GM12878 (cell line): ENCODE results near the gene PSRC1. TPM values are rescaled to one million over a fixed set of nuclear protein-coding genes. Genes with fewer than 3 reads are reported as not detected.

ENCODE experiments used
- CEBPZ ChIP-seq: fragments of 150-350 bp; IDR thresholded peaks from 2 replicates; pipeline ENCODE4 v1.6.1; 2016; ENCODE audit warnings: low read depth, low read length
- FOXK2 ChIP-seq: fragments of 450-650 bp; IDR thresholded peaks from 2 replicates; pipeline ENCODE4 v1.6.1; 2017; ENCODE audit warnings: mild to moderate bottlenecking, moderate library complexity
- FOXM1 ChIP-seq: IDR thresholded peaks from 2 replicates; pipeline ENCODE4 v1.6.1; 2012; ENCODE audit warnings: low read depth, mild to moderate bottlenecking, inconsistent platforms, low read length, moderate library complexity
- HDAC2 ChIP-seq: fragments of 200-600 bp; sonication (generic); IDR thresholded peaks from 2 replicates; pipeline ENCODE4 v1.6.1; 2017
- IKZF1 ChIP-seq: fragments of 450-650 bp; conservative IDR thresholded peaks from 2 replicates; pipeline ENCODE4 v1.6.1; 2017; ENCODE audit warnings: antibody characterized with exemption, mild to moderate bottlenecking
- IRF4 ChIP-seq: IDR thresholded peaks from 2 replicates; pipeline ENCODE4 v1.6.1; 2011; ENCODE audit warnings: low read depth, low read length
- JUND ChIP-seq: IDR thresholded peaks from 2 replicates; pipeline ENCODE4 v1.6.1; 2012; ENCODE audit warnings: low read depth, mild to moderate bottlenecking, low read length, improper control_type of control experiment, moderate library complexity
- MTA3 ChIP-seq: IDR thresholded peaks from 2 replicates; pipeline ENCODE4 v1.6.1; 2012; ENCODE audit warnings: low read length, inconsistent platforms, borderline replicate concordance
- MXI1 ChIP-seq: fragments of 150-350 bp; IDR thresholded peaks from 2 replicates; pipeline ENCODE4 v1.6.1; 2011; ENCODE audit warnings: low read depth, mild to moderate bottlenecking, inconsistent platforms, low read length, improper control_type of control experiment
- NFXL1 ChIP-seq: fragments of 450-650 bp; IDR thresholded peaks from 2 replicates; pipeline ENCODE4 v1.6.1; 2017; ENCODE audit warnings: antibody characterized with exemption, mild to moderate bottlenecking, borderline replicate concordance
- NR2C1 ChIP-seq: fragments of 450-650 bp; IDR thresholded peaks from 2 replicates; pipeline ENCODE4 v1.6.1; 2017; ENCODE audit warnings: antibody characterized with exemption, mild to moderate bottlenecking, moderate library complexity
- RUNX3 ChIP-seq: IDR thresholded peaks from 2 replicates; pipeline ENCODE4 v1.6.1; 2012; ENCODE audit warnings: low read length, inconsistent platforms
- SMAD1 ChIP-seq: fragments of 450-650 bp; IDR thresholded peaks from 2 replicates; pipeline ENCODE4 v1.6.1; 2018; ENCODE audit warnings: mild to moderate bottlenecking, low read depth; ENCODE audit not compliant: partially characterized antibody
- YBX1 ChIP-seq: fragments of 450-650 bp; IDR thresholded peaks from 2 replicates; pipeline ENCODE4 v1.6.1; 2016; ENCODE audit warnings: antibody characterized with exemption
- ZNF592 ChIP-seq: fragments of 450-650 bp; IDR thresholded peaks from 2 replicates; pipeline ENCODE4 v1.6.1; 2017; ENCODE audit warnings: mild to moderate bottlenecking, moderate library complexity
- polyA plus RNA-seq, 11 experiments: library from polyadenylated mRNA; depleted of rRNA in 4 of 11; unstranded in 6 of 11; stranded (reverse) in 5 of 11; fragments of >200 nt; fragmentation: Nextera tagmentation in 4 of 11; fragmentation: Illumina TruSeq in 1 of 11; extraction: Ambion mirVana in 4 of 11; extraction: Trizol in 1 of 11; gene quantifications; 1 replicate in 1 of 11; 2 replicates in 10 of 11; pipeline versions ENCODE4 v1.2.1 to v1.2.3, GENCODE V29; 2011 to 2016; ENCODE audit warnings: inconsistent platforms in 2 of 11, missing spikeins in 2 of 11, low read depth in 1 of 11
- total RNA-seq, 4 experiments: library from RNA; depleted of rRNA in 3 of 4; stranded (reverse); fragments of >200 nt in 3 of 4; fragmentation: Illumina TruSeq in 1 of 4; extraction: Trizol in 1 of 4; gene quantifications; 2 replicates each; pipeline versions ENCODE4 v1.2.1 to v1.2.3, GENCODE V29; 2013 to 2021
- TF ChIP-seq, protein P1 (sequence below): fragments of 450-650 bp; IDR thresholded peaks from 2 replicates; pipeline ENCODE4 v1.6.1; 2016; ENCODE audit warnings: mild to moderate bottlenecking
- TF ChIP-seq, protein P2 (sequence below): fragments of 450-650 bp; IDR thresholded peaks from 2 replicates; pipeline ENCODE4 v1.6.1; 2016; ENCODE audit warnings: mild to moderate bottlenecking, moderate library complexity, borderline replicate concordance

PSRC1 gene
- total and polyA plus RNA-seq, 10 of the 15 experiments (the other 5 are each of a cell fraction or from before 2014, with no cell fraction given), result 1.2 to 11.8 (median 4.9) TPM

DNA sequence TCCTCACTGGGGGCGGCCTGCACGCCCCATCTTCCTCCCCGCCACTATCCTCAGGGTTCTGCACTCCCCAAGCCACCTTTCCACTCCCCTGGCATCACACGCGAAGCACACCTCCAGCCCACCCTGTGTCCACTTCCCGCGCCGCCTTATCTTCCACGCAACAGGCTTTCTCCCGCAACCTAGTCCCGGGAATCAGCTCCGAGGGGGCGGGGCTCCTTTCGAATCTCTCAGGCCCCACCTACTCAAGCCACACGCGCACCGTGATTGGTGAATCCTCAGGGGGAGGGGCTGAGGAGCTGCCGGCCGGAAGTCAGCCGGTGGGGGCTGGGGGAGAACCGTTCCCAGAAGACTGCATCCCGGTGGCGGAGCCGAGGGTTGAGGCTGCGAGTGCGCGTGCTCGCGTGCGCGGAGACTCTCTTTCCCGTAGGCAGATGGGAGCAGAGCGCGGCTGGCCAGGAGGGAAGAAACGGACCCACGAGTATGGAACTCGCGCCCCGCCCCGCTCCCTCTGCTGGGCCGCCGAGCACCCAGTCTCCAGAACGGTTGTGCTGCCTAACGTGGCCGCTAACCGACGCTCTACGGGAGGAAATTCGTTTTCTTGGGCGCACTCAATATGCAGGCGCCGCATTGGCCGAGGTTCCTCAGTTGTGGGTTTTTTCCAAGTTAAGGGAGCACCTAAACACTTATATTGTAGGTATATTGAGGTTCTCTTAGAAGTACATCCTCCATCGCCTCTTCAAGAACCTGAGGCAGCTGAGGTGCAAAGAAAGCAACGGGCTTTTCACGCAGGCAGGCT lies at the start of gene PSRC1 (continued):
- no peak for TF ChIP-seq ZNF592
- TF ChIP-seq NR2C1, result no peak
- TF ChIP-seq RUNX3, result no peak
- TF ChIP-seq, protein P1, sequence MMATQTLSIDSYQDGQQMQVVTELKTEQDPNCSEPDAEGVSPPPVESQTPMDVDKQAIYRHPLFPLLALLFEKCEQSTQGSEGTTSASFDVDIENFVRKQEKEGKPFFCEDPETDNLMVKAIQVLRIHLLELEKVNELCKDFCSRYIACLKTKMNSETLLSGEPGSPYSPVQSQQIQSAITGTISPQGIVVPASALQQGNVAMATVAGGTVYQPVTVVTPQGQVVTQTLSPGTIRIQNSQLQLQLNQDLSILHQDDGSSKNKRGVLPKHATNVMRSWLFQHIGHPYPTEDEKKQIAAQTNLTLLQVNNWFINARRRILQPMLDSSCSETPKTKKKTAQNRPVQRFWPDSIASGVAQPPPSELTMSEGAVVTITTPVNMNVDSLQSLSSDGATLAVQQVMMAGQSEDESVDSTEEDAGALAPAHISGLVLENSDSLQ, result no peak
- no peak for TF ChIP-seq YBX1
- peak; percentile 20; the same call in 1 of the 2 replicates for TF ChIP-seq IRF4
- no peak for TF ChIP-seq CEBPZ
- TF ChIP-seq MTA3, result no peak
- TF ChIP-seq MXI1, result no peak; the same call in 1 of the 2 replicates
- no peak for TF ChIP-seq FOXM1
- no peak for TF ChIP-seq NFXL1
- TF ChIP-seq IKZF1, result peak; percentile 86
- TF ChIP-seq HDAC2, result no peak
- TF ChIP-seq, protein P2, sequence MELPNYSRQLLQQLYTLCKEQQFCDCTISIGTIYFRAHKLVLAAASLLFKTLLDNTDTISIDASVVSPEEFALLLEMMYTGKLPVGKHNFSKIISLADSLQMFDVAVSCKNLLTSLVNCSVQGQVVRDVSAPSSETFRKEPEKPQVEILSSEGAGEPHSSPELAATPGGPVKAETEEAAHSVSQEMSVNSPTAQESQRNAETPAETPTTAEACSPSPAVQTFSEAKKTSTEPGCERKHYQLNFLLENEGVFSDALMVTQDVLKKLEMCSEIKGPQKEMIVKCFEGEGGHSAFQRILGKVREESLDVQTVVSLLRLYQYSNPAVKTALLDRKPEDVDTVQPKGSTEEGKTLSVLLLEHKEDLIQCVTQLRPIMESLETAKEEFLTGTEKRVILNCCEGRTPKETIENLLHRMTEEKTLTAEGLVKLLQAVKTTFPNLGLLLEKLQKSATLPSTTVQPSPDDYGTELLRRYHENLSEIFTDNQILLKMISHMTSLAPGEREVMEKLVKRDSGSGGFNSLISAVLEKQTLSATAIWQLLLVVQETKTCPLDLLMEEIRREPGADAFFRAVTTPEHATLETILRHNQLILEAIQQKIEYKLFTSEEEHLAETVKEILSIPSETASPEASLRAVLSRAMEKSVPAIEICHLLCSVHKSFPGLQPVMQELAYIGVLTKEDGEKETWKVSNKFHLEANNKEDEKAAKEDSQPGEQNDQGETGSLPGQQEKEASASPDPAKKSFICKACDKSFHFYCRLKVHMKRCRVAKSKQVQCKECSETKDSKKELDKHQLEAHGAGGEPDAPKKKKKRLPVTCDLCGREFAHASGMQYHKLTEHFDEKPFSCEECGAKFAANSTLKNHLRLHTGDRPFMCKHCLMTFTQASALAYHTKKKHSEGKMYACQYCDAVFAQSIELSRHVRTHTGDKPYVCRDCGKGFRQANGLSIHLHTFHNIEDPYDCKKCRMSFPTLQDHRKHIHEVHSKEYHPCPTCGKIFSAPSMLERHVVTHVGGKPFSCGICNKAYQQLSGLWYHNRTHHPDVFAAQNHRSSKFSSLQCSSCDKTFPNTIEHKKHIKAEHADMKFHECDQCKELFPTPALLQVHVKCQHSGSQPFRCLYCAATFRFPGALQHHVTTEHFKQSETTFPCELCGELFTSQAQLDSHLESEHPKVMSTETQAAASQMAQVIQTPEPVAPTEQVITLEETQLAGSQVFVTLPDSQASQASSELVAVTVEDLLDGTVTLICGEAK, result peak; percentile 62; the same call in 1 of the 2 replicates
- TF ChIP-seq SMAD1, result no peak
- no peak for TF ChIP-seq FOXK2
- TF ChIP-seq JUND, result no peak
